Iris pigment epithelial cell (primary cell): ENCODE data around the gene PRDM10.
A peak's percentile ranks its signal among the peaks of the same experiment; 100 is the strongest.
"Not testable (repeated sequence)": the region's sequence is repeated elsewhere in the genome, so short reads cannot be mapped to it uniquely, and the experiment has no call there.

Source experiments
- DNase-seq: peaks from one replicate; pipeline ENCODE4 v3.0.0-alpha.2; 2011; ENCODE audit warnings: low read depth

Gene PRDM10, protein sequence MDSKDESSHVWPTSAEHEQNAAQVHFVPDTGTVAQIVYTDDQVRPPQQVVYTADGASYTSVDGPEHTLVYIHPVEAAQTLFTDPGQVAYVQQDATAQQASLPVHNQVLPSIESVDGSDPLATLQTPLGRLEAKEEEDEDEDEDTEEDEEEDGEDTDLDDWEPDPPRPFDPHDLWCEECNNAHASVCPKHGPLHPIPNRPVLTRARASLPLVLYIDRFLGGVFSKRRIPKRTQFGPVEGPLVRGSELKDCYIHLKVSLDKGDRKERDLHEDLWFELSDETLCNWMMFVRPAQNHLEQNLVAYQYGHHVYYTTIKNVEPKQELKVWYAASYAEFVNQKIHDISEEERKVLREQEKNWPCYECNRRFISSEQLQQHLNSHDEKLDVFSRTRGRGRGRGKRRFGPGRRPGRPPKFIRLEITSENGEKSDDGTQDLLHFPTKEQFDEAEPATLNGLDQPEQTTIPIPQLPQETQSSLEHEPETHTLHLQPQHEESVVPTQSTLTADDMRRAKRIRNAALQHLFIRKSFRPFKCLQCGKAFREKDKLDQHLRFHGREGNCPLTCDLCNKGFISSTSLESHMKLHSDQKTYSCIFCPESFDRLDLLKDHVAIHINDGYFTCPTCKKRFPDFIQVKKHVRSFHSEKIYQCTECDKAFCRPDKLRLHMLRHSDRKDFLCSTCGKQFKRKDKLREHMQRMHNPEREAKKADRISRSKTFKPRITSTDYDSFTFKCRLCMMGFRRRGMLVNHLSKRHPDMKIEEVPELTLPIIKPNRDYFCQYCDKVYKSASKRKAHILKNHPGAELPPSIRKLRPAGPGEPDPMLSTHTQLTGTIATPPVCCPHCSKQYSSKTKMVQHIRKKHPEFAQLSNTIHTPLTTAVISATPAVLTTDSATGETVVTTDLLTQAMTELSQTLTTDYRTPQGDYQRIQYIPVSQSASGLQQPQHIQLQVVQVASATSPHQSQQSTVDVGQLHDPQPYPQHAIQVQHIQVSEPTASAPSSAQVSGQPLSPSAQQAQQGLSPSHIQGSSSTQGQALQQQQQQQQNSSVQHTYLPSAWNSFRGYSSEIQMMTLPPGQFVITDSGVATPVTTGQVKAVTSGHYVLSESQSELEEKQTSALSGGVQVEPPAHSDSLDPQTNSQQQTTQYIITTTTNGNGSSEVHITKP

DNA sequence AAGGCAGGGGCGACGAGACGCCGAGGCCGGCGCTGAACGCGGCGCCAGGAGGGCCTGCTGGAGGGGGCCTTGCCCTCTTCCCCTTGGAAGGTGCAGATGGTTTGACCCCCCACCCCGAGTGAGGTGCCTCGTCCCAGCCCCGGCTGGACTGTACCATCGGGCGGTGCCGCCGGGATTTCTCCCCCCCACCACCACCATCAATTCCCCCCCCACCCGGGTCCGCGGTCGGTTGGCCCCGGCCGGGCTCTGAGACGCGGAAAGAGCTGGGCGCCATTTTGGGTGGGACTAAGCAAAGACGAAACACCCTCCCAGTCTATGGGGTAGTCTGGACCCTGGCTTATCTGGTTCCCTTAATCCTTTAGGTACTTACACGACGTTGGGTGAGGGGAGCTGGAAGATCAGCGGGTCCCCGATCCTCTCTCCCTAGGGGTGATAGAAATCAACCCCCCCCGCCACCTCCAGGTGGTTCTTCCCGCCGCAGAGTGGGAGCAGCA, at the start of gene PRDM10:
Gene PRDM10, minus strand, starts transcription at position 484 of the 494 bp plus-strand sequence. CDS start 41,871 bp downstream, outside the sequence.
- peak; percentile 90 for DNase-seq

DNA sequence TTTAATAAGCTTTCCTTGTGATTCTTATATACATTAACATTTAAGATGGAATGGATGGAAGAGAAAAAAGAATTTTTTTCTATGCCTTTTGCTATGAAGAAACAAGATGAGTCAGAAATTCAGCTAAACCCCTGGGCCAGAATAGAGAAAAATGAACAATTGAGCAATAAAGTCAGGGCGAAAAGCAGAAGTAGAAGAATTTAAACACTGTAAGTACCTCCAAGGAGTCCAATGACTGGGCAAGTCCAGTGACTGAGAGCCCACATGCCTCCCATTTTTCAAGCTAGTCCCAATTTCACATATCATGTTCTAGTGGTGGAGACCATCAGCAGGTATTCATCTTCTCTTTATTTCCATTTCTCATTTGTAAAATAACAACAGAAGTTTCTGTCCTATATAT, 48.4 kb upstream of the PRDM10 start:
- DNase-seq, result peak; percentile 78

DNA sequence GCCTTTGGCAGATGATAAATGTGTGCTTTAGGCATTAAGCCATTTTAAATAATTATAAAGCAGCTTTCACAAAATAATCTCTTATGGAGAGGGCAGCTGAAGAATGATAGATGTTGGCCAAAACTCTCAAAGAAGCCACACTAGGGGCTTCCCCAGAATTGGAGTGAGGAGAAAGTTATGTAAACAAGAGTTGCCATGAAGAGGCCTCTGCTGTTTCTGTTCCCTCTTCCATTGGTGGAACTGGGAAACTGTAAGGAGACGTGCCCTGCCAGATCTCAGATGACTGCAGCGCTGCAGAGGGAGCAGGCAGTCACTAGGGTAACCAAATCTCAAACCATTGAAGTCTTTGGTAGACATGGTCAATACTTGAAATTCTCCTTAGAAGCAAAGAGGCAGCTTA, 47.6 kb upstream of the PRDM10 start:
- no peak for DNase-seq

DNA sequence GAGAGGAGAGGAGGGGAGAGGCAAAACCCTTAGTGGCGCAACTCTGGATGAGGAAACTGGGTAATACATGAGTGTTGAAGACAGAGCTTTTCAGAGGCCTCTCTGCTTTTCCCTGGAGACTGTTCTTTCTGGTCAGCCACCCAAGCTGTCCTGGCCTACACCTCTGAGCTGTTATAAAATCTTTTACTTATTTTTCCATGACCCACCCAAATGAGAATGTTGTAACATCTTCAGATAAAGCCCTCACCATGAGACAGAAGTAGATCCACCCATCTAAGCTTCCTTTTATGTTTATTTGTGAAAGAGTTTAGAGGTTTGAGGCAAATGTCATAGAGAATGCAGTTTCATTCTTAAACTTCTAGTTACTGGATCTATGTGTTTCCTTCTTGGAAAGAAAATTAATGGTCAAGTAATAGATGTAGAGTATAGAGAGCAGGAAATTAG, 46.7 kb upstream of the PRDM10 start:
- DNase-seq, result no peak

DNA sequence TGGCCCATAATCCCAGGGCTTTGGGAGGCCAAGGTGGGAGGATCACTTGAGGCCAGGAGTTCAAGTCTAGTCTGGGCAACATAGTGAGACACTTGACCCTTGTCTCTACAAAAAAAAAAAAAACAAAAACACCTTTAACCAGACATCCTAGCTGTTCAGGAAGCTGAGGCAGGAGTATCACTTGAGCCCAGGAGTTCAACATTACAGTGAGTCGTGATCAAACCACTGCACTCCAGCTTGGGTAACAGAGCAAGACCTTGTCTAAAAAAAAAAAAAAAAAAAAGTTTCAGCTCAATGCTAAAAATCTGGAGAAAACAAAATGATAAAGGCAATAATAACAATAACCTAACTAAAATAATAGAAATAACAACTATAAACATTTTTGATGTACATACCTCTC, 44.5 kb upstream of the PRDM10 start:
- no peak for DNase-seq

DNA sequence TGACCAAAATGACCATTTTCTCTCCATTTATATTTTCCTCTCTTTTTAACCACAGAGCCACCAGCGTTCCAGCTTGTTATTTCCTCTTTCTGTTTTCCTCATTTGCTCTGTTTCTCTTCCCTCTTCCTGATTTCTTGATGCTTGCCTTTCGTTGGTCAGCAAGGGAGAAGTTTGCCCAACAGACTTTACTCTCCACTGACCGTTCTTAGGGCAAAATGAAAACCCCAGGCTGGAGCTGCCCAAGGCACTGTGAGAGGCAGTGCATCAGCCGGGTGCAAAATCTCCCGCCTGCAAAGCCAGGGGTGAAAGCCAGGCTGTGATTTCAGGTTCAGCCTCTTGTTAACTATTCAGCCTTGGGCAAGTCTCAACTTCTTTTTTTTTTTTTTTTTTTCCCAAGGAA, 40.9 kb upstream of the PRDM10 start:
- DNase-seq, result no peak

DNA sequence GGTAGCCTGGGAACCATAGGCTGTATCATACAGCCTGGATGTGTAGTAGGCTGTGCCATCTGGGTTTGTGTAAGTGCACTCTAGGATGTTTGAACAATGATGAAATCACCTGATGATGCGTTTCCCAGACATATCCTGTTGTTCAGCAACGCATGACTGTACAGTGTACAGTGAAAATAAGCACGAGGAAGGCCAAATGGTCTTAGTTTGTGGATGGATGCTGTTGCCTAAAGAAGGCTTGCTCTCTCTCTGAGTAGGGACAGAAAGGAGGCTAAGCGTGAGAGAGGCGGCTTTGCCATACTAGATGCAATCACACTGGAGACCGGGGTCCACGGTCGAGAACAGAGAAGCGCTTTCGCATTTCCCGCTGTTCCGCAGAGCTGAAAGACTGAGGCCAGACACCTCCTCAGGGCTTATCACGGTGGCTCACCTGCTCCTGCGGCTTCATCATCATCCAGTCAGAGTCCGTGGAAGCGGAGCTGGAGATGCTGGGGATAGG, 39.5 kb upstream of the PRDM10 start:
- peak; percentile 99 for DNase-seq

DNA sequence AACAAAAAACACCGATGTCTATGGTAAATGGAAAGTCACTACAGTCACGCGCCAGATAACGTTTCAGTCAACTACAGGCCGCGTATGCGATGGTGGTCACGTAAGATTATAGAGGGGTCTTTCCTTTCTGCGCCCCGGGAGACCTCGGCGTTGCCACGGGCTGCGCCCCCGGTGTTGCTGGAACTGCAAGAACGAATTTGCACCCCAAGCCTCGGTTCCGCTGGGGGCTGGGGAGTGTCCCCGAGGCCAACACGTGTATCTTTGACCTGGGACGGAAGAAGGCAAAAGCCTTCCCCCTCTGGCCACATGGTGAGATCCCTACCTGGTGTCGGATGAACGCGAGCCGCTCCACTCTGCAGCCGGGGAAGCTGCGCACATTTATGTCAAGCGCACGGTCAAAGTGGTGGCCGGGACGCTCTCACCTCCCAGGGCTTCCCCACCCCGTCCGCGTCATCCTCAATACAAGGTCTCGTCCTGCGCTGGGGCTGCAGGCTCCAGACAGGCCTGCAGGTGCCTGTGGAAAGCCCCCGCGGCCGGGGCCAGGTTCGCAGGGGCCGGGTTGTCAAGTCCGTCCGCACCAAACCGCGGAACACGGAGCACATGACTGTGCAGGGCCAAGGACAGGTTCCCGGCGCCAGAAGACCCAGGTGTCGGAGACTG, 37.8 kb upstream of the PRDM10 start:
- DNase-seq, result no peak

DNA sequence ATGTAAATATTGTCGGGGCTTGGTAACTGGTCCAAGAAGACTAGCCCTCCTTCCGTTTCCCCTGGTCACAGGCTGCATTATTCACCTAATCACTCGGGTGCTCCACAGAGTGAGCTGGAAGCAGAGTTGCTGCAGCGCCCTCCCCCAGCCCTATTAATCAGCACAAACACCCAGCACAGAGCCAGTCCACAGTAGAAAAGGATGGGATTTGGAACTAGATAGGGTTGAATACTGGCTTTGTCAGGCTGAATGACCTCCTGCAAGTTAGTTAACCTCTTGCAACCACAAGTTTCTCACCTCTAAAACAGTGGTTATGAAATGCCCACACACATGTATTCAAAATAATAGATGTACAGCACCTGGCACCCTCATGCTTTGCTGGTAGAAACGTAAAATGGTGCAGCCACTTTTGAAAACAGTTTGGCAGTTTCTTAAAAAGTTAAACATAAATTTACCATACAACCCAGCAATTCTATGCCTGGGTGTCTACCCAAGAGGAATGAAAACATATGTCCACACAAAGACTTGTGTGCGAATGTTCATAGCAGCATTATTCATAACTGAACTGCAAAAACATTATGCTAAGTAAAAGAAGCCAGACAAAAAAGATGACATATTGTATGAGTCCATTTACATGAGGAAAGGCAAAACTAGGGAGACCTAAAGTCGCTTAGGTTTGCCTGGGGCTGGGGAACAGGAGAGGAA, 35.4 kb upstream of the PRDM10 start:
- DNase-seq, result peak; percentile 53

DNA sequence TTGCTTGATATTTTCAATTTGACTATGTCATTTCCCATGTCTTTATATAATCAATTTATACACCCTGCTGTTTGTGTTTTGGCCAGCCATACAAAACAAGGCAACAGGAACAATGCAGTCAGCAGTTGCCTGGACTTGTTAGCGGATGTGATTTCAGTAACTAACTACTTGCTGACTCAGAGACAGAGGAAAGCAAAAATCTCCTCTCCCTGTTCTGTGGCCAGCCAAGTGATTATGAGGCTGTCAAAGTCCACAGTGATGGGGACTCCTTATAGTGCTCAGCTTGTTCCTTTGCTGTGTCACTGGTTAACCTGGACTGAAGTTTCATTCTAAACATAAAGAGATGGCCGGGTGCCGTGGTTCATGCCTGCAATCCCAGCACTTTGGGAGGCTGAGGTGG, 34.4 kb upstream of the PRDM10 start:
- peak; percentile 88 for DNase-seq

DNA sequence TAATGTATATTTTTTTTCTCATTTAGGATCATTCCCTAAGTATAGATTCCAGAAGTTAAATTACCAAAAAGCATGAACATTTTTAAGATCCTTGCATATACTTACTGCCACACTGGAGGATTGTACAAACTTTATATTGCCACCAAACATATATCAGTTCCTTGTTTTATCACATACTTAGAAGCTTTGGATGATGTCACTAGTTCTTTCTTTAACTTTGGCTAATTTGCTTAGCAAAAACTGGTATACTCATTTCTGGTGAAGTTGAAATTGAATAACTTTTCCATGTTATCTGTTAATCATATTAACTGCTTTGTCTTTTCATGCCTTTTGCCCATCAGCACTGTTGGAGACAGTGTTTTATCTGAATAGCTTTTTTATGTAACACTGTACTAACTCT, 31.6 kb upstream of the PRDM10 start:
- no peak for DNase-seq

DNA sequence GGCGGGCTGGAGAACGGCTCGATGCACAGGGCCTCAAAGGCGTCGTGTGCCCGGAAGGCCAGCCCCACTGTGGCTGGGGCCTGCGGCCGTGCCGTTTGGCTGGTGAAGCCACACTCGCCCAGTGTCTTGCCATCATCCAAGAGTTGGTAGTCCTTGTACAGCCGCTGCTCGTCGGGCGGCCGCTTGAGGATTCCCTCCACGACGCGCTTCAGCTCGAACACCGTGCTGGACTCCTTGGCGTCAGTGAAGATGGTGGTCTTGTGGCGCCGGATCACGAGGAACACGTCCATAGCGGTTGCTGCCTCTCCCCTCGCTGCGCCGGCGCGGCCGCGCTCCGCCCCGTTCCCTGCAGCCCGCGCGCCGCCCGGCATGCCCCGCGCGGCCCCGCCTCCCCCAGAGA, 30.3 kb upstream of the PRDM10 start:
- no peak for DNase-seq

DNA sequence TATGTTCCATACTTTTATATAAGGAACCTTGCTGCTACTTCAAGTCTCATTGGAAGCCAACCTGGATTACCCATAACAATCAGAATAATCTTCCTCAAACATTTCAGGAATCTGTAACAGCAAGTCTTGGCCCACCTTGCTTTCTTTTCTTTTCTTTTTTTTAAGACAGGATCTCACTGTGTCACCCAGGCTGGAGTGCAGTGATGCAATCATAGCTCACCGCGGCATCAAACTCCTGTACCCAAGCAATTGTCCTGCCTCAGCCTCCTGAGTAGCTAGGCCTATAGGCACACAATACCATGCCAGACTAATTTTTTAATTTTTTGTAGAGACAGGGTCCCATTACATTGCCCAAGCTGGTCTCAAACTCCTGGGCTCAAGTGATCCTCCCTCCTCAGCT, 29.3 kb upstream of the PRDM10 start:
- no peak for DNase-seq

DNA sequence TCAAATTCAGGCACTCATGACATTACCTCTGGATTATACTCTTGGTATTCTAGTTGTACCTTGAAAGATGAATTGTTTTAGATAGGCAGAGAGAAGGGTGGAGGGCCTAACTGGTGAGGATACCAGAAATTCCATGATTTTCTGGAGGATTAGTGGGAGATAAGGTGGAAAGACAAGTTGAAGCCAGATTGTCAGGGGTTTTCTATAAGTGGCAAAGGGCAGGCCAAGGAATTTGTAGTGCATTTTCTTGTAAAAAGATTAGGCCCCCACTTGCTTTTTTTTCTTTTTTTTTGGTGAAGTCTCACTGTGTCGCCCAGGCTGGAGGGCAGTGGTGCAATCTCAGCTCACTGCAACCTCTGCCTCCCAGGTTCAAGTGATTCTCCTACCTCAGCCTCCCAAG, 28.4 kb upstream of the PRDM10 start:
- DNase-seq, result no peak

DNA sequence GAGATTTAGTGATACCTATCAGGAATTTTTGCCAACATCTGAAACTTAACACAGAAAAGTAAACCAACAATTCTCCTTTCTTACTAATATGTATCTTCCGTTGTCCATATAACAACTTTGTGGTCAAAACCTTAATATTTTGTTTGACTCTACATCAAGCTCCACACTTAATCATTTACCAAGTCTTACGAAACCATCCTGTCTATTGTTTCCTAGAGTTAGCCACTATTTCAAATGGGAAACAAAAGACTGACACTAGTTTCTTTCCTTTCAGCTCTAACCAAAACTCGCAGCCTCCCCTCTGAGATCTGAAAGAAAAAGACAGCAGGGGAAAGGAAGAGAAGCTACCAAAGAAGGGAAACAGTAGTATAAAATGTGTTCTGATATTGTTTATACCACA, 26.5 kb upstream of the PRDM10 start:
- DNase-seq, result no peak

DNA sequence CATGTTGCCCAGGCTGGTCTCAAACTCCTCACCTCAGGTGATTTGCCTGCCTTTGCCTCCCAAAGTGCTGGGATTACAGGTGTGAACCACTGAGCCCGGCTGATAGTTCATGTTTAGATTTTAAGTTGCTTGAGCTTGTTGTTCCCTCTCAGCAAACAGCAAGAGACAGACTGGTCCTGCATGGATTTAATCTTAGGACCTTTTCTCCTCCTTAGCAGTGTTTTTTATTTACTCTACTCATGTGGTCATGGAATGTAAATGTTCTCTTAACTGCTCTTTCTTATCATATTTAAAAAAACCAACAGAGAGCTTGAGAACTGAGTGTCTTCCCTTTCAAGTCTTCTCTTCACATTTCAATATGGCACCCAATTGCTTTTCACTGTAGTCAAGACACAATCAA, 22.7 kb upstream of the PRDM10 start:
- no peak for DNase-seq

DNA sequence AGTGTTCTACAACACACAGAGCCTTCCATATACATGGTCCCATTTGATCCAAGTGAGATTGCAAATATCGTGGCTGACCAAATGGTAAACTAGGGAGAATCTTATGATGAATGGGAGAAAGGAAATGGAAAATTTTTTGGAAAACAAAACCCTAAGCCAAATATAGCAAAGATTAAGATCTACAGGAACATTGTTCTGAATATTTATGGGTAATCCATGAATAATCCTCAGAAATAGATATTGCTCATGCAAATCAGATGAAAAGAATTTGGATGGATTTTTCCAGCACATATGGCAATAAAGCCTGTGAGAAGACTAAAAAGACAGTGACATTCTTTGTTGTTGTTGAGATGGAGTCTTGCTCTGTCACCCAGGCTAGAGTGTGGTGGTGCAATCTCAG, 21.7 kb upstream of the PRDM10 start:
- no peak for DNase-seq

DNA sequence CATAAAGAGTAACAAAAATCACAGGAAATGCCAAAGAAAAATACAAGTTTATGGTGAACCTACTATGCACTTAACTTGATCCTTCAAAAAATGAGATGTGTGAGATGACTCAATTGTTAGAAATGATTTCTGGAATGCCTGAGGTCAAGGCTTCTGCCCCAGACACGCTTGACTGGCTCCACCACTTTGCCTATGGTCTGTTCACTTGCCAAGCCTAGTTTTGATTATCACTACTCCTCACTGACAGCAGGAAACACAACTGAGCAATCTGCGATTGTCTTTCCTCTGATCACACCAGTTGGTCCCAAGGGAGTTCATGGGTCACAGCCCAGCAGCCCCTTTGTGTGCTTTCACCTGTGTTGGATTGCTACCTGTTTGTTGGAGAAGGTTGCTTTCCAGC, 20.6 kb upstream of the PRDM10 start:
- peak; percentile 83 for DNase-seq

DNA sequence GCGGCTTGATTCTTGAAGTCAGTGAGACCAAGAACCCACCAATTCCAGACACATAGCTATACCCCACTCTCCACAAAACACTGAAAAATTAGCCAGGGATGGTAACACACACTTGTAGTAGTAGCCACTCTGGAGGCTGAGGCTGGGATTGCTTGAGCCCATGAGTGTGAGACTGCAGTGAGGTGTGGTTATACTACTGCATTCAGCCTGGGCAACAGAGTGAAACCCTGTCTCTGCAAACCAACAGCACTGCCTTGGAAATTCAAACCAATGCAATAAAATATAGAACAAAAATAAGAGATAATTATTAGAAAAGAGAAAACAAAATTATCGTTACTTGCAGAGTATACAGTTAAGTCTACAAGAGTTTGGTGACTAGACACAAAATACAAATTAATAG, 20.2 kb upstream of the PRDM10 start:
- peak; percentile 27 for DNase-seq

DNA sequence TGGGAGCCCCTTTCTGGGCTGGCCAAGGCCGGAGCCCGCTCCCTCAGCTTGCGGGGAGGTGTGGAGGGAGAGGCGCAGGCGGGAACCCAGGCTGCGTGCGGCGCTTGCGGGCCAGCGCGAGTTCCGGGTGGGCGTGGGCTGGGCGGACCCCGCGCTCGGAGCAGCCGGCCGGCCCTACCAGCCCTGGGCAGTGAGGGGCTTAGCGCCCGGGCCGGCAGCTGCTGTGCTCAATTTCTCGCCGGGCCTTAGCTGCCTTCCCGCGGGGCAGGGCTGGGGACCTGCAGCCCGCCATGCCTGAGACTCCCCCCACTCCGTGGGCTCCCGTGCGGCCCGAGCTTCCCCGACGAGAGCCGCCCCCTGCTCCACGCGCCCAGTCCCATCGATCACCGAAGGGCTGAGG, 19.0 kb upstream of the PRDM10 start:
- not testable (repeated sequence) for DNase-seq

DNA sequence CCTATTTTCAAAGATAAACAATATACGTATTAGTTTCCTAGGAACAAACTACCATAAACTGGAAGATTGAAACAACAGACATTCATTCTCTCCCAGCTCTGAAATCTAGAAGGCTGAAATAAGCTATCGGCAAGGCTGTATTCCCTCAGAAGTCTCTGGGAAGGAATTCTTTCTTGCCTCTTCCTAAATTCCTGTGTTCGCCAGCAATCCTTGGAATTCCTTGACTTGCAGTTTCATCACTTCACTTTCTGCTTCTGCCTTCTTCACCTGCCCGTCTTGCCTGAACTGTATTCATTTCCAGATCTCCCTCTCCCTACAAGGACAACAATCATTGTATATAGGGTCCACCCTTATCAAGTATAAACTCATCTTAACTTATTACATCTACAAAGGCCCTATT, 17.7 kb upstream of the PRDM10 start:
- no peak for DNase-seq
